ENCODE results near the gene MTX1. TPM values are rescaled to one million over a fixed set of nuclear protein-coding genes. Genes with fewer than 3 reads are reported as not detected.

The MTX1 gene
- total RNA-seq, 4 donors from 2014 or later: 37.9 to 75.5 (median 52.1) TPM

DNA sequence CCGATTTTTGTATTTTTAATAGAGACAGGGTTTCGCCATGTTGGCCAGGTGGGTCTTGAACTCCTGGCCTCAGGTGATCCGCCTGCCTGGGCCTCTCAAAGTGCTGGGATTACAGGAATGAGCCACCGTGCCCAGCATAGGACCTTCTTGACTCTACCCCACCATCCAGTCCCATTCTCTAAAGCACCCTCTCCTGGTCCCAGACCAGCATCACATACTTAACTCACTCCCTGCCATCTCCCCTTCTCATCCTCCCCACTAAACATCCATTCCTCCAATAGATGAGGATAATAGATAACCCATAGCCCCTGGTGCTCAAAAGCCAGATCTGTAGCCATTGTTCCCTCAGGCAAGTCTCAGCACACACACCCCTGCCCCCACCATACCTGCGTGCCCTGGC lies 44.7 kb downstream of the MTX1 start:
- Histone ChIP-seq H3K9me3 (no peaks in the 10 kb centered on the region), H3K4me1 (peaks cover 14 to 29% of the 10 kb centered on the region in 2 donors), H3K4me3 (replicated peaks in 1 of 3) (no peak overlapping the region), H3K27me3 (no peaks in the 10 kb centered on the region), H3K36me3 (peaks cover 0 to 3% of the 10 kb centered on the region in 2 donors), H3K27ac (no peak overlapping the region)
- intact Hi-C loops (cut with DNase I): loop anchor here (5.0 kb wide), 1 partner anchor 339 kb away; no protein-coding TSS in a partner anchor
- TF ChIP-seq, protein P1, sequence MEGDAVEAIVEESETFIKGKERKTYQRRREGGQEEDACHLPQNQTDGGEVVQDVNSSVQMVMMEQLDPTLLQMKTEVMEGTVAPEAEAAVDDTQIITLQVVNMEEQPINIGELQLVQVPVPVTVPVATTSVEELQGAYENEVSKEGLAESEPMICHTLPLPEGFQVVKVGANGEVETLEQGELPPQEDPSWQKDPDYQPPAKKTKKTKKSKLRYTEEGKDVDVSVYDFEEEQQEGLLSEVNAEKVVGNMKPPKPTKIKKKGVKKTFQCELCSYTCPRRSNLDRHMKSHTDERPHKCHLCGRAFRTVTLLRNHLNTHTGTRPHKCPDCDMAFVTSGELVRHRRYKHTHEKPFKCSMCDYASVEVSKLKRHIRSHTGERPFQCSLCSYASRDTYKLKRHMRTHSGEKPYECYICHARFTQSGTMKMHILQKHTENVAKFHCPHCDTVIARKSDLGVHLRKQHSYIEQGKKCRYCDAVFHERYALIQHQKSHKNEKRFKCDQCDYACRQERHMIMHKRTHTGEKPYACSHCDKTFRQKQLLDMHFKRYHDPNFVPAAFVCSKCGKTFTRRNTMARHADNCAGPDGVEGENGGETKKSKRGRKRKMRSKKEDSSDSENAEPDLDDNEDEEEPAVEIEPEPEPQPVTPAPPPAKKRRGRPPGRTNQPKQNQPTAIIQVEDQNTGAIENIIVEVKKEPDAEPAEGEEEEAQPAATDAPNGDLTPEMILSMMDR (IDR thresholded peaks at IDR 0.05): no peak
- no peak for TF ChIP-seq POLR2A (IDR thresholded peaks at IDR 0.05)
- WGBS, 2 donors: 90% methylated on average over 5 of the region's 5 CpGs
- DNase-seq: no peak

- Histone ChIP-seq H3K4me3 (replicated peaks in 1 of 3) (no peak overlapping the region), H3K27ac (no peak overlapping the region), H3K4me1 (peaks cover 14 to 29% of the 10 kb centered on the region in 2 donors), H3K27me3 (no peaks in the 10 kb centered on the region), H3K9me3 (no peaks in the 10 kb centered on the region), H3K36me3 (peaks cover 0 to 4% of the 10 kb centered on the region in 2 donors)
- TF ChIP-seq POLR2A (IDR thresholded peaks at IDR 0.05): no peak
- TF ChIP-seq, protein P1 (IDR thresholded peaks at IDR 0.05): no peak
- no peak for DNase-seq
- 61 to 63% methylated on average over 5 of the region's 5 CpGs for WGBS, 2 donors
- intact Hi-C loops (cut with DNase I): loop anchor here (5.0 kb wide), 1 partner anchor 339 kb away; no protein-coding TSS in a partner anchor
Measured at GRCh38 chr1:155253797-155254196, 45.3 kb downstream of the MTX1 start.

DNA sequence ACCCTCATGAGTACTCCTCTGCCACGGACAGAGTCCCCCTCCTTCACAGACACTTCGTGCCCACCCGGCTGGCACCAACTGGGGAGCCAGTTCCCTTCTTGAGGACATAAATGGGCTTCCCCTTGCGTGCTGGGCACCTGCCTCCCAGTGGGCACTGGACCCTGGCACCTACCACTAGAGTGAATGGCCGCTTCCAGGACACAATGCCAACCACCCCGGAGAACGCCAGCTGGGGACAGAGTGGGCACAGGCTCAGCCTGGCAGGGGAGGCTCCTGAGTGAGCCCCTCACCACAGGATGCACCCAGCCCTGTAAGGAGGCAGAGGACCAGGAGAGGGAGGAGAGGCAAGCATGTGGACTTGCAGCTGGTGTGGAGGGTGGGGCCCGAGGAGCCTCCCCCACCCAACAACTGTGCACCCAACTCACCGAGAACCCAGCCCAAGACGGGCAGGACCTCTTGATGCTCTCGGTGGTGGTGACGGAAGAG lies 45.8 kb downstream of the MTX1 start:
- intact Hi-C loops (cut with DNase I): loop anchor here (5.0 kb wide), 1 partner anchor 338 kb away; no protein-coding TSS in a partner anchor
- 13 to 49% methylated on average over 4 to 7 of the region's 12 CpGs for WGBS, 2 donors
- peaks cover 0 to 4% of the 10 kb centered on the region in 2 donors for H3K36me3 ChIP-seq
- TF ChIP-seq, protein P1 (IDR thresholded peaks at IDR 0.05): no peak
- no peak for TF ChIP-seq POLR2A (IDR thresholded peaks at IDR 0.05)
- no peak for DNase-seq
- no peaks in the 10 kb centered on the region for H3K9me3 ChIP-seq
- H3K4me3 ChIP-seq (replicated peaks in 1 of 3): peak overlapping the region in 1 of 3 donors; percentile 93
- peaks cover 14 to 29% of the 10 kb centered on the region in 2 donors for H3K4me1 ChIP-seq
- H3K27ac ChIP-seq: peak overlapping the region in 2 of 3 donors; percentile 13 to 95
- H3K27me3 ChIP-seq: no peaks in the 10 kb centered on the region

- peaks cover 0 to 4% of the 10 kb centered on the region in 2 donors for H3K36me3 ChIP-seq
- TF ChIP-seq POLR2A (IDR thresholded peaks at IDR 0.05): no peak
- TF ChIP-seq, protein P1 (IDR thresholded peaks at IDR 0.05): no peak
- peak; percentile 23 to 29 for DNase-seq
- WGBS, 2 donors: 0 to 6% methylated on average over 7 to 10 of the region's 35 CpGs
- peak overlapping the region; percentile 63 to 93 (median 78) for H3K4me3 ChIP-seq (replicated peaks in 1 of 3)
- H3K4me1 ChIP-seq: peaks cover 14 to 29% of the 10 kb centered on the region in 2 donors
- H3K27ac ChIP-seq: peak overlapping the region; percentile 89 to 98 (median 95)
- intact Hi-C loops (cut with DNase I): loop anchor here (5.0 kb wide), 2 partner anchors 68 to 338 kb away; partner anchors contain the start of gene RUSC1
- H3K27me3 ChIP-seq: no peaks in the 10 kb centered on the region
- no peaks in the 10 kb centered on the region for H3K9me3 ChIP-seq
Measured at GRCh38 chr1:155254714-155255242, 46.3 kb downstream of the MTX1 start.
